GM12892 (cell line): ENCODE measurements around the gene GSPT1.

ENCODE experiments used
- POLR2A ChIP-seq: IDR thresholded peaks from 2 replicates; pipeline ENCODE4 v1.6.1; 2011; ENCODE audit warnings: low read depth, low read length, control low read depth
- POLR2AphosphoS5 ChIP-seq: IDR thresholded peaks from 2 replicates; pipeline ENCODE4 v1.6.1; 2011; ENCODE audit warnings: low read depth, low read length, control low read depth

GRCh38 chr16:11852092-11852809 is 63.5 kb downstream of the GSPT1 start:
- TF ChIP-seq POLR2A (no peak), POLR2AphosphoS5 (no peak)
